Suprapubic skin (tissue), 3 donors: ENCODE results near the gene SLC40A1.

Experiments used
- POLR2AphosphoS5 ChIP-seq, 3 donors: sonication (generic); formaldehyde crosslinking; IDR thresholded peaks; one replicate each; pipeline ENCODE4 v1.6.1; 2017; ENCODE audit warnings: antibody characterized with exemption in 3 of 3
- TF ChIP-seq, protein P1 (sequence below), 2 donors: fragments of 200-600 bp in 1 of 2; fragments of 450-650 bp in 1 of 2; sonication (generic) in 1 of 2; IDR thresholded peaks; one replicate each; pipeline ENCODE4 v1.5.1; 2016 to 2019; ENCODE audit warnings: antibody characterized with exemption in 2 of 2, mild to moderate bottlenecking in 1 of 2, moderate library complexity in 1 of 2

DNA sequence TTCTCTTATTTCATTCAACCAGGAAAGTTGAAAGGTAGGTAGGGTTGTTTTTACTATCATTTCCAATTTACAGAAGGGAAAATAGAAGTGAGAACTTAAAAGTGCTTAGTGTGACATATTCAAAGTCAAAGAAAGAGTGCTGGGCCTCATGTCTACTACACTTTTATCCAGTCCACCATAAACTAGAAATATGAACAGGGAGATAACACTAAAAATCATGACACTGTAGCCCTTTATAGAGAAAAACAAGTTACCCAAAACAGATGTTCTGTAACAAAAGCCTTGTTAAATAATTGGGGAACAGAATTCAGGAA is 20.4 kb downstream of the SLC40A1 start:
- TF ChIP-seq, protein P1, sequence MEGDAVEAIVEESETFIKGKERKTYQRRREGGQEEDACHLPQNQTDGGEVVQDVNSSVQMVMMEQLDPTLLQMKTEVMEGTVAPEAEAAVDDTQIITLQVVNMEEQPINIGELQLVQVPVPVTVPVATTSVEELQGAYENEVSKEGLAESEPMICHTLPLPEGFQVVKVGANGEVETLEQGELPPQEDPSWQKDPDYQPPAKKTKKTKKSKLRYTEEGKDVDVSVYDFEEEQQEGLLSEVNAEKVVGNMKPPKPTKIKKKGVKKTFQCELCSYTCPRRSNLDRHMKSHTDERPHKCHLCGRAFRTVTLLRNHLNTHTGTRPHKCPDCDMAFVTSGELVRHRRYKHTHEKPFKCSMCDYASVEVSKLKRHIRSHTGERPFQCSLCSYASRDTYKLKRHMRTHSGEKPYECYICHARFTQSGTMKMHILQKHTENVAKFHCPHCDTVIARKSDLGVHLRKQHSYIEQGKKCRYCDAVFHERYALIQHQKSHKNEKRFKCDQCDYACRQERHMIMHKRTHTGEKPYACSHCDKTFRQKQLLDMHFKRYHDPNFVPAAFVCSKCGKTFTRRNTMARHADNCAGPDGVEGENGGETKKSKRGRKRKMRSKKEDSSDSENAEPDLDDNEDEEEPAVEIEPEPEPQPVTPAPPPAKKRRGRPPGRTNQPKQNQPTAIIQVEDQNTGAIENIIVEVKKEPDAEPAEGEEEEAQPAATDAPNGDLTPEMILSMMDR (IDR thresholded peaks at IDR 0.05) = no peak
- no peak for TF ChIP-seq POLR2AphosphoS5 (IDR thresholded peaks at IDR 0.05)
